Activated CD4-positive, alpha-beta T cell treated with anti-CD3 and anti-CD28 coated beads, Interleukin-2, amount 50 U/mL, for 24 hours (primary cell): ENCODE results near the gene SPON1.

Source experiments
- DNase-seq, 2 donors: peaks; one replicate each; pipeline ENCODE4 v3.0.0-alpha.2; 2020; ENCODE audit warnings: low read depth in 1 of 2, low spot score in 1 of 2

The SPON1 gene

GRCh38 chr11:13944016-13944415, 18.5 kb upstream of the SPON1 start:
- no peak for DNase-seq

- DNase-seq: no peak
These were observed 17.6 kb upstream of the SPON1 start for GRCh38 chr11:13944911-13945425.

DNA sequence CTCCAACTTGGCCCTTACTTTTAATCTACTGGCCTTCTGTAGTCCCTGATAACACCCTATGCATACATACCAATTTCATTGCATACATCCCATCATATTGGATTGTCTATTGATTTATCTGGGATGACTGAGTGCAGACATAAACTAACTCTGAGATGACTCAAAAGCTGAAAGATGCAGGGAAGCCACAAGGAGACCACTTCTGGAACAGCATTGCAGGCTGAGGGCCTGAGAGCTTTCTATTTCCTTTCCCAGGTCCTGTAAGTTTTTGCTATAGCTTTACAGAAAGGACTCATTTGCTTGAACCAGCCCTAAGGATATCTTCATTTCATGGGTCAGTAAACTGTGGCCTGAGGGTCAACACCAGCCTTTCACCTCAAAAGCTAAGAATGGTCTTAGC, 15.1 kb upstream of the SPON1 start:
- DNase-seq: no peak

- no peak for DNase-seq
These were observed 12.6 kb upstream of the SPON1 start for GRCh38 chr11:13949876-13950275.

GRCh38 chr11:13952221-13952620, 10.3 kb upstream of the SPON1 start:
- DNase-seq: no peak

DNA sequence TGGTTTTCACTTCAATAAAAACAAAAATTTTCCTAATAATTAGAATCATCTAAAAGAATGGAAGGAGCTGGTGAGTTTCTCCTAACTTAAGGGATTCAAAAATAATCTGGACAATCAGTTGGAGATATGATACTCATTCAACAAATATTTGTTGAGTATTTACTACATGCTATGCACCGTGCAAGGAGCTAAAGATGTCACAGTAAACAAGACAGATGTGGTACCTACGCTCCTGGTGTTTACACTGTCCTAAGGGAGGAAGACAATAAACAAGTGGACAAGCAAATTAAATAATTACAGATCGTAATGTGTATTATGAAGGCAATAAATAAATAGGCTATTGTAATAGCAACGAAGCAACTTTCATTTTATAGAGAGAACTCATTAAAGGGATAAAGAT, 9.9 kb upstream of the SPON1 start:
- DNase-seq: no peak

DNA sequence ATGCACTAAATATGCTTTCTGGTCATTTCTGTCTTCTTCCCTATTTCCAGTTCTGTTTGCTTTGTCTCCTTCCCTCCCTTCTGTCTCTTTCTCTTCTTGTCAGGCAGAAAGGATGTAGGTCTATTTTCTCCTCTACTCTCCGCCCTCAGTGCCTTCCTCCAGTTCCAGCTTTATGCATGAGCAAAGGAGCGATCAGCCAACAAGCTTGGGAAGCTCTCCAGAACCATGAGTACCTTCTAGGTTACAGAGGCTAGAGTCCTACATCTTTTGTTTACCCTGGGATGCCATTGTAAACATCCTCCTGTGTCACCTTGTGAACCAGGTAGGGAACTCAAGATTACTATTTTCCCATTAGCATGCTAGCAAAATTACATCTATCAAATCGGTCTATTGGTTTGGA, 7.9 kb upstream of the SPON1 start:
- no peak for DNase-seq

DNA sequence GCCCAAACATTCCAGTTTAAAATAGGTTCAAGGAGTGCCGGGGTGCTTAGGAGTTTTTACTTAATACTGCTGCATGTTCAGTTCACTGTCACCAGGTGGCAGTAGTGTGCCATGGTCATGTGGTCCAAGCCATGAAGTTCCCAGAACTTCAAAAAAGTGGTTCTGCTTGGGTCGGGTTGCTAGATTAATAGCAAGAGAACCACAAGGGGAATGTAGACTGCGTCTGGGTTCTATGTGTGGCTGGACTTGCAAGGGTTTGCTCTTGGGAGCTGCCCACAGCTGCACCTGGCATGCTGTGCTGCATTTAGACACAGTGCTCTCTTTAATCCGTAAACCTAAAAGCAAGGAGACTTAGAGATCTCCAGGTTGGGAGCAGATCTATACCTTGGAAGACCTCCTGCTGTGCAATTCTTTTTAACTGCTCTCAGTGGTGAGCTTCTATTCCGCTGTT, 6.5 kb upstream of the SPON1 start:
- DNase-seq: peak; percentile 16 to 56

DNA sequence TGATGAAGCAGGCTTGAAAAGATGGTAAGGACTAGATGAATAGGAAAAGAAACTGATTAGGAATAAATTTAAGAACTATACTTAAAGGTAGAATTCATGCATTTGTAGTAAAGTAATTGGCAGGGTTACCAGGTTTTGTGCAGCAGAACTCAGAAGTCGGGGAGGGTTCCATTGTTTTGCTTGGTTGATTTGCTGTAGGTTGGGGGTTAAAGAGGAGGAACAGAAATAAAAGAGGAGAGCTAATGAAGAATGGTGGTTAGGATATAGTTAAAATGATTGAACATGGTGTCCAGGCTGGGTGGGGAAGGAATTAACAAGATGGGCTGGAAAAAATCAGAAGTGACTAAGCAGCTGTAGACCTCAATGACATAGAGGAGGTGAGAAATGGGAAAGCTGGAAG, 5.5 kb upstream of the SPON1 start:
- no peak for DNase-seq

DNA sequence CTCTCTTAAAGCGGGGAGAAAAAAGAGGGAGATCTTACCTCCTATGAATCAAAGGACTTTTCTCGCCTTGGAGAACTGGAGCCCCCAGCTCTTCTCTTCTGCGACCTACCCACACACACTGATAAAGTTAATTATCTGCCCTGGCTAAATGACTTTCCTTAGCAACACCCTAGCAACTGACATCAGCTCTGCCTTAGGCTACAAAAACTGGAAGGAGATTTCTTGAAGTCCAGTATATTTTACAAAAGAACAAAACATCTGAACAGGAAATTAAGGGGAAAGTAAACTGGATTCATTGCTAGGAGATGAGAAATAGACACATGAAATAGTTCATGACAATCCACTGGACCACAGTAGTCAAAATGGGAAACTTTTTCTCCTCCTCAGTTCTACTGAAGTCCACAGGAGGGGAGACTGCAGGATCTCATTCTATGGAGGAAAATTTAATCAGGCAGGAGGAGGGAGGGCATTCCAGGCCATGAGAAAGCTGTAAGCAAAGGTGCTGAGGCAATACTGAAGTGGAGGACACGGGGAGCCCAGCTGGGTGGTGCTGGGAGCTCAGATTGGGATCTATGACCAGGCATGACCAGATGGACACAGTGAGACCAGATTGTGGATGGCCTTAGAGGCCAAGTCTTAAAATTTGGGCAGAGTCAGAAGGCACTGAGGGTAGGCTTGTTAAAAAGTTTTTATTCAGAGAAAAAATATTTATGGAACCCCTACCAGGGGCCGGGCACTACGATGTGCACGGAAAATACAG, 3.7 kb upstream of the SPON1 start:
- DNase-seq: no peak

DNA sequence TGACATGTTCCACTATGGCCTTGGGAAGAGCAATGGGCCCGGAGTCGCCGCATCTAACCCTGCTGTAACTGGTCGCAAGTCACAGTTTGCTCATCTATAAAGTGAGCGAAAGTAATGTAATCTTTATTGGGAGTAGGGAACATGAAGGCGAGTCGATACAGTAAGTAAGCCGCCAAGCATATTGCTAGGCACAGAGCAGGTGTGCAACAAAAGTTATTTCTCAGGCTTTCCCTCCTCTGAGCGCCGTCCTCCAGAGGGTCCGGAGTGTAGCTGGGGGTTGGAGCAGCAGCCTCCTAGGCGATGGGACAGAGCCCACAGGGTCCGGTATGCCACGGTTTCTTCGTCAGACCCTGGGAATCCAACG, 343 bp upstream of the SPON1 start:
- no peak for DNase-seq

DNA sequence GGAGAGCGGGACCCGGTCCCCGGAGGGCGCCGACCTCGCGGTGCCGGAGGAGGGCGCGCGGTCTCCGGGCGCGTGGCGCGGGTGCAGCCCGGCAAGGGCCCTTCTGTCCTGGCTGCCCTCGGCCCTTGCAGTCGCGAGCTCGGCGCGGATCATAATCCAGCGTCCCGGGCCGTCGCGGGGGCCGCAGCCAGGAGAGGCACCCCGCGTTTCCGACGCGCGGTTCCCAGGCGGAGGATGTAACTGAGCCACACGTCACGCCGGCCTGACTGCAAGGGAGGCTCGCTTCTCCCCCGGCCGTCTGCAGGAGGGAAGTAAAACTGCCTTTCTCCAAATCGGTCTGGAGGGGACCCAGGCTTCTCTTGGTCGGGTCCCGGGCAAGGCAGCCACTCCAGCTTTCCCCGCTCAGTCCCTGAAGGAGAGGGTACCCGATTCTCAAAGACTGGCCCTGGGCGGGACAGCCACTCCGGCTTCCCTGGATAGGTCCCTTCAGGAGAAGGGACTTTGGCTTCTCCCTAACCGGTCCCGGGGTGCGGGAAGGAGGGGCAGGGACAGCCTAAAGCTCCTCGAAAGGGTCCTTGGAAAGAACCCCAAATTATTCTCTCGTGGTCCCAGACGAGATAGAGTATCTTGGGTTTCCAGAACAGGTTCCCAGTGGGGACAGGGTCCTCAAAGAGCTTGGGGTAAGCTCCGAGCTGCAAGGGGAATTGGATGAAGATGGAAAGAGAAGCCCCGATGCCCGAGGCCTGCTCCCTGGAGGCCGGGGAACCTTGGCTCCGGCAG, 836 bp downstream of the SPON1 start:
- DNase-seq: no peak

- DNase-seq: no peak
These were observed 1.6 kb downstream of the SPON1 start for GRCh38 chr11:13963949-13964770.

DNA sequence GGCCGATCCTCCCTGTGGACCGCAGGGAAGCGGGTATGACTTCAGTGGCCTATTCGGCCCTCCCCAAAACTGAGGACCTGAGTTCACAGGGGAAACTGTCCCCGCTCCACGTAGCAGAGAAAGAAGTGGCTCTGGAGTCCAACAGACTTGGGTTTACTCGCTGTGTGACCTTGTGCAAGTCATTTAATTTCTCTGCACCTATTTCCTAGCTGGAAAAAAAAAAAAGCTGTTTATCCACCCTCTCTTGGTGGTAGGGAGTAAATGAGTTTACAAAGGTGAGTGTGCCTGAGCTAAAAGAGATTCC, 2.2 kb downstream of the SPON1 start:
- no peak for DNase-seq

DNA sequence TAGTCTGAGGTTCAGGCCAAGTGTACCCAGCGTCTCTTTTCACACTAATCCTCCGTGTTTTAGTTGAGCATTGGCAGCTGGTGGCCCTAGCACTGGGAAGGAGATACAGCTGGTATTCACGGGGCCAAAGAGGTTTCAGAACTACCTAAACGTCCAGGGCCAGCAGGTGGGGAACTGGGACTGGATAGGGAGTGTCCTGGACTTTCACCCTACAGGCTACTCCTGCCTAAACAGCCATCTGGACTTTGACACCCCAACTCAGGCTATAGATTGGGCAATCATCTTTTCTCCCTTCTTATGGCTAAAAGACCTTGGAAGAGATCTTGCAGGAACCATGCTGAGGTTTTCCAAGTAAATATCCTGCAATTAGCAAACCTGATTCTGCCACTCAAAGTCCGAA, 2.8 kb downstream of the SPON1 start:
- no peak for DNase-seq

DNA sequence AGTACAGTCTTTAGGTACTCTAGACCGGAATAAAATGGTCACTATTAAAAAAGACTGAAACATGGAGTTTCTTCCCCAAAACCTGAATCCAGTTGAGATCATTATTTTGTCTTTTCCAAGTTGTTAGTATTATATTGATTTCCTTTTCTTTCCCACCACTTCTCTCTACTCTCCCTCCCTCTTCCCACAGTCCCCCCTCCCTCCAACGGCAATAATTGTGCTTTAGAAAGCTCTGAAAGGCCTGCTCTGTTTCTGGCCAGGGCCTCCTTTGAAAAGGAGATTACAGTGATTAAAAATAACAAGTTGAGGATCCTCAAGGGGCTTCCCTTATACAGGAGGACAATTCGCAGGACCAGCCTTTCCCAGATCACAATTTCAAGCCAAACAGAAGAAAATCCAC, 3.5 kb downstream of the SPON1 start:
- no peak for DNase-seq

DNA sequence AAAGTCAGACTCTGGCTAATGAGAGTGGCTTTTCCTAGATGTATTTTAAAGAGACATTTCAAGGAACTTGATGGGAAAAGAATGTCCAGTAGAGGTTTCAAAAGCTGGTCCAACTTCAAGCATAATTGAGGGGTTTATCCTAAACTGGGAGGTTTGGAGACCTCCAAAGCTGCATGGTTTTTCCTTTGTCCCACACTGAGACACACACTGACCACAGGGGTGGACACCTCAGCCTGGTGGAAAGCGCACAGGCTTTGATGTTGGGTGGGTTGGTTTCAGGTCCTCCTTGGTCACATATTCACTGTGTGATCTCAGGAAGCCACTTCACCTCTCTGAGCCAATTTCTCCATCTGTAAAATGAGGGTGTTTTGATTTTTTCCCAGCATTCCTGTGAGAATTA, 4.0 kb downstream of the SPON1 start:
- no peak for DNase-seq

DNA sequence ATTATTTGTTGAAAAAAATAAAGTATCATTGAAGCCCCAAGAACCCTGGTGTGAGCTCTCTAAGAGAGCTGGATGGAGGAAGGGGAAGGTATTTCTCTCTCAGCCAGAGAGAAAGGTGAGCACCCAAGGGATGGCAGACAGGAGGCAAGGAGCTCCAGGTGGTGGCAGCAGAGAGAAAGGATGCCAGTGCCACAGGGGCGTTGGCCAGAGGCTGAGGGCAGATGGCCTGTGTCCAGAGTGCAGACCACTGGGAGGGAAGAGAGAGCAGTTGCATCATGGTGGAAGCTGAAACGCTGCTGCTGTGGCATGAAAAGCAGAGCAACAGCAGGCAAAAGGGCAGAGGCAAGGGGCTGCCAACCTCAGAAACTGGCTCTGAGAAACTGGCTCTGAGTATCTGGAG, 8.5 kb downstream of the SPON1 start:
- no peak for DNase-seq

DNA sequence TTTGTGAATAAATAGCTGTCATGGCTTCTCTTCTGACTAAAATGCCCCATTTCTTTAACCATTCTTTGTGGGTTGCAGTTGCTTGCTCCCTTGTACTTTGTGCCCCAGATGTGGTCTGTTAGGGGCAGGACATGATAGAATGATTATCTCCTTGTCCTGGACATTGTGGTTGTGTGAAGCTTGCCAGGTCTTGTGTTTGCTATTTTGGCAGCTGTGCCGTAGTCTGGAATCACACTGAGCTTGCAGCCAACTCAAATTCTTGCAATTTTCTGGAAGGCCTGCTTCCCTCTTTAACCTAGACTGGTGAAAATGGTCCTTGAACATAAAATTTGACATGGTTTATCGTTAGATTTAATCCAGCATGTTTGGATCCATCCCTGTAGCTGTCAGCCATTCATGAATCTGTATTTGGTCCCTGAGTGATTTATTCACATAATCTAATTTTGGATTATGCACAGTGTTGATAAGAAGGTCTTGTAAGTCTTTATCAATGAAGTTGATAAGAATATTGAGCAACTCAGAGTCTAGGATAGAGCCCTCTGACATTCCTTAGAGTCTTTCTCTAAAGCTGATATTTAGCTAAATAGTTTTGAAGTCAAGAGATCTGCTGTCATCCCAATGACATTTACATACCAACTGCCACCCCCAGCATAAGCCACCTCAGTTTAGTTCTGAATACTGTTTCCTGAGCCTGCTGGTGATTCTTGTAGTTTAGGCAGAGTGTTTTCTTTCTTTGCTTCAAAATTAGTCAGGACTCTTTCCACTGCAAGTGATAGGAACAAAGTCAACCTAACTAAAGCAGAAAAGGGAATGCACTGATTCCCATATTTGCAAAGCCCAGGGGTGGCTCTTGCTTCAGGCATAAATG, 9.8 kb downstream of the SPON1 start:
- no peak for DNase-seq

DNA sequence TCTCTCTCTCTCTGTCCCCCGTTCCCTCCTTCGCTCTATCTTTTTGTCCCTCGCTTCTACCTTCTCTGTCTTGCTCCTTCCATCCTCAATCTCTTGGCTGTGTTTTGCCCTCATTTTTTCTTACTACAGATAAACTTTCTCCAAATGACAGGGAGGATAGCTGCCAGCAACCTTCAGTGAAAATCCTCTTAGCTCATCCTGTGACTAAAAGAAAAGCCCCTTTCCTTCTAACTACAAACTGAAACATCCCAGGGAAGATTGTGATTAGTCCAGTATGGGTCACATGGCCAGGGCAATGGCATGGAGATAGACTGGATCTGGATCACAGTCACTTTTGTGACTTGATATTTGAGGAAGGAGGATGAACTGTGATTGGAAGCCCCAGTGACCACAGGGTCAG, 10.4 kb downstream of the SPON1 start:
- DNase-seq: no peak

DNA sequence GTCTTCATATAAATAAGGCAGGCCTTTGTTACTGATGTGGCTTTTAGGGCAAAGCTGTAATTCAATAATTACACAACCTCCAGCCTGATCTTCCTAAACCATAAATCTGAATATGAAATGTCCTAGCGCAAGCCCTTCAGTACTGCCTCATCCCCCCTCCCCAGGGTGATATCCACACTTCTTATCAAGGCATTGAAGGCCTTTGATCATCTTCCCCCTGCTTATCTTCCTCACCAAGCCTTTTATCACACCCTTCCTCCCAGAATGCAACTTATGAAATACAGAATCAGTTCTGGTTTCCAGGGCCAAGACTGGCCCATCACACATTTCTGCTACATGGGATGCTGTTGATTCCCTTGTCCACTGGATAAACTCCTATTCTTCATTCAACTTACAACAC, 12.1 kb downstream of the SPON1 start:
- no peak for DNase-seq
